HG03460 (cell line): ENCODE results near the gene MAP1LC3B.
"Not testable (repeated sequence)": the region's sequence is repeated elsewhere in the genome, so short reads cannot be mapped to it uniquely, and the experiment has no call there.

Experiments used
- ATAC-seq: cut with Tn5 transposase; IDR thresholded peaks from one replicate; pipeline ENCODE4 v1.9.1; 2021; ENCODE audit not compliant: unreplicated experiment

Gene MAP1LC3B

GRCh38 chr16:87360862-87361610 is 31.1 kb upstream of the MAP1LC3B start:
- no peak for ATAC-seq

- no peak for ATAC-seq
Measured at GRCh38 chr16:87361916-87362619, 30.1 kb upstream of the MAP1LC3B start.

GRCh38 chr16:87362828-87363559 is 29.1 kb upstream of the MAP1LC3B start:
- not testable (repeated sequence) for ATAC-seq

- no peak for ATAC-seq
Measured at GRCh38 chr16:87363771-87364455, 28.2 kb upstream of the MAP1LC3B start.

GRCh38 chr16:87365021-87365713 is 27.0 kb upstream of the MAP1LC3B start:
- ATAC-seq: no peak

- no peak for ATAC-seq
Measured at GRCh38 chr16:87366288-87366687, 25.8 kb upstream of the MAP1LC3B start.

- ATAC-seq: no peak
Measured at GRCh38 chr16:87366930-87367329, 25.2 kb upstream of the MAP1LC3B start.

GRCh38 chr16:87367529-87367928 is 24.6 kb upstream of the MAP1LC3B start:
- no peak for ATAC-seq

GRCh38 chr16:87368029-87368770 is 23.9 kb upstream of the MAP1LC3B start:
- no peak for ATAC-seq

- ATAC-seq: no peak
Measured at GRCh38 chr16:87369117-87369765, 22.9 kb upstream of the MAP1LC3B start.

GRCh38 chr16:87369796-87370719 is 22.1 kb upstream of the MAP1LC3B start:
- no peak for ATAC-seq

- no peak for ATAC-seq
Measured at GRCh38 chr16:87371261-87371866, 20.8 kb upstream of the MAP1LC3B start.

- ATAC-seq: no peak
Measured at GRCh38 chr16:87372305-87372704, 19.8 kb upstream of the MAP1LC3B start.

- ATAC-seq: no peak
Measured at GRCh38 chr16:87374313-87374712, 17.8 kb upstream of the MAP1LC3B start.

- ATAC-seq: no peak
Measured at GRCh38 chr16:87375426-87376135, 16.6 kb upstream of the MAP1LC3B start.

GRCh38 chr16:87376660-87377059 is 15.5 kb upstream of the MAP1LC3B start:
- no peak for ATAC-seq

GRCh38 chr16:87379312-87379752 is 12.8 kb upstream of the MAP1LC3B start:
- ATAC-seq: not testable (repeated sequence)
